GM12864 (cell line): Measurements from ENCODE around the gene KRIT1.

Experiments
- DNase-seq: peaks from one replicate; pipeline ENCODE4 v3.0.0-alpha.2; 2011; ENCODE audit warnings: low read depth
- H3K4me3 ChIP-seq: 2 replicates; pipeline ENCODE4 v1.5.1; 2011; ENCODE audit warnings: mild to moderate bottlenecking, low read depth, low read length, control low read depth
- CTCF ChIP-seq: IDR thresholded peaks from 2 replicates; pipeline ENCODE4 v1.5.1; 2011; ENCODE audit warnings: low read depth, mild to moderate bottlenecking, moderate library complexity, low read length, control low read depth, inconsistent platforms; ENCODE audit errors: missing control alignments

The KRIT1 gene

GRCh38 chr7:92245487-92246359 is at the start of gene KRIT1, which contains the start of gene ANKIB1:
Gene KRIT1 (minus strand): TSS chr7:92245914. CDS start chr7:92242135, 3,779 bp downstream.
Gene ANKIB1 (plus strand): TSS chr7:92245974. CDS start chr7:92294979, 49,005 bp downstream.
- no peak for TF ChIP-seq CTCF
- H3K4me3 ChIP-seq, result peak within 1 kb of the TSS; percentile 90
- DNase-seq, result peak; percentile 71

DNA sequence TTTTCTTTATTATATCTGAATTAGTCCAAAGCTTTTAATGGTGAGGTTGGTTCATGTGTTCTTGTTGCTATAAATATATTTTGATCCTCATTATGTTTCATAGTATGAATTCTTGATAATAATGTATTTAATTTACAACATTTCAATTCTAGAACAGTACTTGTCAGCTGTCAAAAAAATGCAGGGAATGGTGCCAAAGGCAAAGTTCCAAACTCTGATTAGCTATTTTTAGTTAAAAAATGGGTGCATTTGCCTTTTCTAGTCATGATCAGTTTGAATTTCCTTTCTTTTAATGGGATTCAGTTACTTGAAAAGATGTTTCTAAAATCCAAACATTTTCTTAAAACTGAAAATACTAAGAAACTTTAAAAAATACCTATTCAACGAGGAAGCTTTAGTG is 49.7 kb upstream of the KRIT1 start:
- TF ChIP-seq CTCF, result no peak
- no peak for DNase-seq
- H3K4me3 ChIP-seq, result no peak overlapping the region

DNA sequence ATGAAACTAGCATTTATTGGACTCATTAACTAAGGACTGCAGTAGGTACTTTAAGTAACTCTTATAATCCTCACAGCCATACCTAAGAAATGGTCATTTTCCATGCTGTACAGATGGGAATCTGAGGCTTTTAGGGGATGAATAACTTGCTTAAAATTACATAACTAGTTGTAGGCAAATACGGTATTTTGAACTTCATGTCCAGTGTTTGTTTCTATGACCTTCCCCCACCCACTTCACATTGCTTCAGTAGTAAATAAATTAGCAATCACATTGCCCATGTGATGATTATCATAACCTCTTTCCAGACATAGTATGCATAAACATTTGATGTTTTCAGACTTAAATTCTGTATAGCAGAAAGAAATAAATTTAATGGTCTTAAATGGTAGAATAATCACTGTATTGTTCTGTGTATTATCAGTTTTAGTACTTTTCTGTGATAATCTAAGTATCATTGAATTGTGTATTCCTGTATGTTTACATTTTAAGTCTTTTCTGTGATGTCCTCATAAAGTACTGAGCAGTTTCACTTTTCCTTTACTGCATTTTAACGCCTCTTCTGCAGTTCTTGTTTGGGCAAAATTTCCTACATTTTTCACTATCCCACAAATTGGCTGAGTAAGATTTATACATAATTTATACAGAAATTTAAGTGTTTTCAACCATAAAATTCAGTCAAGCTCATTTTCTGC is 48.3 kb upstream of the KRIT1 start:
- TF ChIP-seq CTCF, result no peak
- H3K4me3 ChIP-seq, result no peak overlapping the region
- no peak for DNase-seq

- H3K4me3 ChIP-seq, result no peak overlapping the region
- no peak for DNase-seq
- TF ChIP-seq CTCF, result no peak
Observed at GRCh38 chr7:92292981-92293380, 47.3 kb upstream of the KRIT1 start.

DNA sequence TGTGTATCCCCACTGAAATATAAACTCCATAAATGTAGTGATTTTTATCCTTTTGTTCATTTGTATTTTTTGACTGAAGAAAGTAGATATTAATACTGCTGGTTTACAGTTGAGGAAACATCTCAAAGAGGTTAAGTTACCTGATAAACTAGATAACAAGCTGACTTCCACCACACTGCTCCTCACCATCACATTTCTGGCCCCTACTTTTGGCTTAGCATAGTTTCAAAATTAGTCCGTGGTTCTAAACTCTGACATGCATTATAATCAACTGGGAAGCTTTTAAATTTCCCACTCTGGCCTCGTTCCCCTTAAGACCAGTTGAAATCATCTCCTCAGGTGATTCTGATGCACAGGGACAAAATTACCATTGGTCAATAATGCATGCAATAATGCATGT is 43.6 kb upstream of the KRIT1 start:
- no peak for TF ChIP-seq CTCF
- H3K4me3 ChIP-seq, result no peak overlapping the region
- no peak for DNase-seq

DNA sequence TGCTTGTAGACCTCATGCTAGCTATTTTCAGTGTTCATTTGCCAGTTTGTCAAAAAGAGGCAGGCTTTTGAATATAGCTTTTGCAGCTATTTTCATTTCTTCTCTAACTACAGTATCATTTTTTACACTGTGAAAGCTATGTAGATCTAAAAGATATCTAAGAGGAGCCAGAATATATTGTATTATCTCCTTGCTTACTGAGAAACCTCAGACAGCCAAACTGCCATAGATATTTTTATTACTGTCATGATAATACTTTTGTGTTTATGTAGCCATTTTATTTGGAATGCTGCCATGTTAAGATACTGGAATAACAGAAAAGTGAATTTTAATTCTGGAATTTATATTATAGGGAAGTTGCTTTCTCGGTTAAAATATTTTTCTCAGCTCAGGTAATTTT is 37.2 kb upstream of the KRIT1 start:
- no peak overlapping the region for H3K4me3 ChIP-seq
- no peak for DNase-seq
- TF ChIP-seq CTCF, result no peak
